ENCODE results near the gene MYO7A.

The MYO7A gene

GRCh38 chr11:77108436-77108835 is 19.6 kb upstream of the MYO7A start:
- no peak overlapping the region for H2AFZ ChIP-seq (ENCODE audit: low read length)
- H3K9ac ChIP-seq (ENCODE audit: low read length): no peak overlapping the region
- no peak for DNase-seq
- peaks cover 8% of the 10 kb centered on the region for H3K27me3 ChIP-seq (replicated peaks; ENCODE audit: insufficient read depth, low read length)
- no peaks in the 10 kb centered on the region for H3K9me3 ChIP-seq (replicated peaks; ENCODE audit: insufficient read depth, low read length)
- H3F3A ChIP-seq (ENCODE audit: insufficient read depth, low read length): no peaks in the 10 kb centered on the region
- H3K4me2 ChIP-seq (ENCODE audit: low read depth, low read length): no peak overlapping the region
- TF ChIP-seq CTCF (IDR thresholded peaks at IDR 0.05; ENCODE audit: low read length): no peak
- TF ChIP-seq EZH2phosphoT487 (IDR thresholded peaks at IDR 0.05; ENCODE audit: low read length): no peak
- TF ChIP-seq EZH2 (optimal IDR thresholded peaks at IDR 0.05; ENCODE audit: low read depth, low read length): no peak
- H3K27ac ChIP-seq (ENCODE audit: low read length): no peak overlapping the region
- H3K36me3 ChIP-seq (replicated peaks; ENCODE audit: insufficient read depth, low read length): no peaks in the 10 kb centered on the region
- H3K79me2 ChIP-seq (ENCODE audit: low read length): no peaks in the 10 kb centered on the region
- no peaks in the 10 kb centered on the region for H4K20me1 ChIP-seq (ENCODE audit: insufficient read depth, low read length)
- H3K4me3 ChIP-seq (ENCODE audit: low read length): no peak overlapping the region
- no peaks in the 10 kb centered on the region for H3K9me2 ChIP-seq (replicated peaks; ENCODE audit: insufficient read depth, low read length)
- H3K4me1 ChIP-seq (ENCODE audit: low read length): 0 out of 2 replicates have a peak, but pooled peaks cover 3% of the 10 kb centered on the region

- Histone ChIP-seq H3K27ac (ENCODE audit: low read length) (no peak overlapping the region), H2AFZ (ENCODE audit: low read length) (no peak overlapping the region), H3F3A (ENCODE audit: insufficient read depth, low read length) (no peaks in the 10 kb centered on the region), H3K36me3 (replicated peaks; ENCODE audit: insufficient read depth, low read length) (no peaks in the 10 kb centered on the region), H3K9me3 (replicated peaks; ENCODE audit: insufficient read depth, low read length) (no peaks in the 10 kb centered on the region), H3K4me2 (ENCODE audit: low read depth, low read length) (no peak overlapping the region), H3K79me2 (ENCODE audit: low read length) (no peaks in the 10 kb centered on the region), H3K9ac (ENCODE audit: low read length) (no peak overlapping the region), H3K4me3 (ENCODE audit: low read length) (no peak overlapping the region), H3K27me3 (replicated peaks; ENCODE audit: insufficient read depth, low read length) (peaks cover 8% of the 10 kb centered on the region), H3K9me2 (replicated peaks; ENCODE audit: insufficient read depth, low read length) (no peaks in the 10 kb centered on the region), H4K20me1 (ENCODE audit: insufficient read depth, low read length) (no peaks in the 10 kb centered on the region), H3K4me1 (ENCODE audit: low read length) (0 out of 2 replicates have a peak, but pooled peaks cover 3% of the 10 kb centered on the region)
- DNase-seq: no peak
- TF ChIP-seq EZH2phosphoT487 (IDR thresholded peaks at IDR 0.05; ENCODE audit: low read length): no peak
- no peak for TF ChIP-seq CTCF (IDR thresholded peaks at IDR 0.05; ENCODE audit: low read length)
These were observed 18.6 kb upstream of the MYO7A start for GRCh38 chr11:77109236-77110019.

- H3K9ac ChIP-seq (ENCODE audit: low read length): no peak overlapping the region
- 0 out of 2 replicates have a peak, but pooled peaks cover 3% of the 10 kb centered on the region for H3K4me1 ChIP-seq (ENCODE audit: low read length)
- H3K4me2 ChIP-seq (ENCODE audit: low read depth, low read length): no peak overlapping the region
These were observed 17.2 kb upstream of the MYO7A start for GRCh38 chr11:77110836-77111235.

More at GRCh38 chr11:77110836-77111235, 17.2 kb upstream of the MYO7A start:
- H3K9me2 ChIP-seq (replicated peaks; ENCODE audit: insufficient read depth, low read length): no peaks in the 10 kb centered on the region
- H3K27ac ChIP-seq (ENCODE audit: low read length): no peak overlapping the region
- H4K20me1 ChIP-seq (ENCODE audit: insufficient read depth, low read length): no peaks in the 10 kb centered on the region
- no peak overlapping the region for H3K4me3 ChIP-seq (ENCODE audit: low read length)
- H3K27me3 ChIP-seq (replicated peaks; ENCODE audit: insufficient read depth, low read length): peaks cover 8% of the 10 kb centered on the region
- DNase-seq: no peak
- no peaks in the 10 kb centered on the region for H3K79me2 ChIP-seq (ENCODE audit: low read length)
- no peaks in the 10 kb centered on the region for H3K36me3 ChIP-seq (replicated peaks; ENCODE audit: insufficient read depth, low read length)
- no peak overlapping the region for H2AFZ ChIP-seq (ENCODE audit: low read length)
- no peaks in the 10 kb centered on the region for H3K9me3 ChIP-seq (replicated peaks; ENCODE audit: insufficient read depth, low read length)
- no peaks in the 10 kb centered on the region for H3F3A ChIP-seq (ENCODE audit: insufficient read depth, low read length)
- TF ChIP-seq EZH2 (optimal IDR thresholded peaks at IDR 0.05; ENCODE audit: low read depth, low read length) (no peak), CTCF (IDR thresholded peaks at IDR 0.05; ENCODE audit: low read length) (no peak), EZH2phosphoT487 (IDR thresholded peaks at IDR 0.05; ENCODE audit: low read length) (no peak)

All from MM.1S (cell line).